Upper lobe of right lung (tissue), 1 donor: ENCODE measurements around the gene PUSL1. TPM values are rescaled to one million over a fixed set of nuclear protein-coding genes. Genes with fewer than 3 reads are reported as not detected.
A peak's percentile ranks its signal among the peaks of the same experiment; 100 is the strongest.

Experiments
- ATAC-seq: fragments of 200-7000 bp; cut with Tn5 transposase; one replicate; pipeline ENCODE4 v1.9.1; 2020; ENCODE audit warnings: mild to moderate bottlenecking, moderate library complexity
- DNase-seq: peaks from one replicate; pipeline ENCODE4 v3.0.0-alpha.2; 2020
- H3K27ac ChIP-seq: fragments of 200-600 bp; one replicate; pipeline ENCODE4 v1.8.0; 2022
- H3K27me3 ChIP-seq: fragments of 200-600 bp; one replicate; pipeline ENCODE4 v1.8.0; 2022; ENCODE audit warnings: mild to moderate bottlenecking
- H3K36me3 ChIP-seq: fragments of 200-600 bp; one replicate; pipeline ENCODE4 v1.8.0; 2022
- H3K4me1 ChIP-seq: fragments of 200-600 bp; one replicate; pipeline ENCODE4 v1.8.0; 2022
- H3K4me3 ChIP-seq: fragments of 200-600 bp; one replicate; pipeline ENCODE4 v1.8.0; 2022; ENCODE audit warnings: mild to moderate bottlenecking
- H3K9me3 ChIP-seq: fragments of 200-600 bp; one replicate; pipeline ENCODE4 v1.8.0; 2022
- intact Hi-C: fragments of 100-400 bp; cut with DNase I; formaldehyde crosslinking; loops from one replicate; pipeline ENCODE4 v1.11.0; 2022
- long read RNA-seq: library from polyadenylated mRNA; unstranded; transcript quantifications from one replicate; pipeline ENCODE4 v2.0.0, GENCODE V29; 2021
- total RNA-seq: library from RNA; stranded (reverse); fragmentation: NEBNext Ultra II Directional; extraction: Animal tissue kit (Norgen Biotek cat#: 25700); gene quantifications from one replicate; pipeline ENCODE4 v1.2.1, GENCODE V29; 2021
- TF ChIP-seq, protein P1 (sequence below): fragments of 200-600 bp; IDR thresholded peaks from one replicate; pipeline ENCODE4 v1.8.0; 2022; ENCODE audit warnings: antibody characterized with exemption
- donor health status: DM: no; HTN: yes; CAD: no; lungs with severe emphysema.

PUSL1 gene
- total RNA-seq: 14.2 TPM
- long read RNA-seq, transcript PUSL1-201 (8 exons, 1,287 nt): major isoform, 5 of 17 reads
- long read RNA-seq, partial matches to known transcripts: 6 of 17 reads
- long read RNA-seq, other reads (novel, unspliced or antisense): 6 of 17 reads

- peak; percentile 81 for ATAC-seq
- no peaks in the 10 kb centered on the region for H3K27me3 ChIP-seq
- peak within 1 kb of the TSS; percentile 92 for H3K4me3 ChIP-seq
- no peaks in the 10 kb centered on the region for H3K9me3 ChIP-seq
- intact Hi-C loops: no loop called here
- TF ChIP-seq, protein P1, sequence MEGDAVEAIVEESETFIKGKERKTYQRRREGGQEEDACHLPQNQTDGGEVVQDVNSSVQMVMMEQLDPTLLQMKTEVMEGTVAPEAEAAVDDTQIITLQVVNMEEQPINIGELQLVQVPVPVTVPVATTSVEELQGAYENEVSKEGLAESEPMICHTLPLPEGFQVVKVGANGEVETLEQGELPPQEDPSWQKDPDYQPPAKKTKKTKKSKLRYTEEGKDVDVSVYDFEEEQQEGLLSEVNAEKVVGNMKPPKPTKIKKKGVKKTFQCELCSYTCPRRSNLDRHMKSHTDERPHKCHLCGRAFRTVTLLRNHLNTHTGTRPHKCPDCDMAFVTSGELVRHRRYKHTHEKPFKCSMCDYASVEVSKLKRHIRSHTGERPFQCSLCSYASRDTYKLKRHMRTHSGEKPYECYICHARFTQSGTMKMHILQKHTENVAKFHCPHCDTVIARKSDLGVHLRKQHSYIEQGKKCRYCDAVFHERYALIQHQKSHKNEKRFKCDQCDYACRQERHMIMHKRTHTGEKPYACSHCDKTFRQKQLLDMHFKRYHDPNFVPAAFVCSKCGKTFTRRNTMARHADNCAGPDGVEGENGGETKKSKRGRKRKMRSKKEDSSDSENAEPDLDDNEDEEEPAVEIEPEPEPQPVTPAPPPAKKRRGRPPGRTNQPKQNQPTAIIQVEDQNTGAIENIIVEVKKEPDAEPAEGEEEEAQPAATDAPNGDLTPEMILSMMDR: peak; percentile 13
- peak; percentile 95 for DNase-seq
- peak within 1 kb of the TSS; percentile 91 for H3K27ac ChIP-seq
- peaks cover 41% of the 10 kb centered on the region for H3K4me1 ChIP-seq
- peaks cover 27% of the 10 kb centered on the region for H3K36me3 ChIP-seq
Observed at GRCh38 chr1:1307923-1308755, at the start of gene PUSL1, which contains the start of gene ACAP3. TSS of gene PUSL1 (plus strand) at chr1:1308597. CDS start at chr1:1308644, 47 bp downstream. TSS of gene ACAP3 (minus strand) at chr1:1307930. CDS start at chr1:1307815, 115 bp downstream.

- no peak for ATAC-seq
- Histone ChIP-seq H3K4me1 (peaks cover 9% of the 10 kb centered on the region), H3K9me3 (no peaks in the 10 kb centered on the region), H3K4me3 (no peak overlapping the region), H3K36me3 (peaks cover 77% of the 10 kb centered on the region), H3K27ac (no peak overlapping the region), H3K27me3 (no peaks in the 10 kb centered on the region)
- no peak for DNase-seq
- intact Hi-C loops: no loop called here
- TF ChIP-seq, protein P1: no peak
Observed at GRCh38 chr1:1259119-1259488, 49.3 kb upstream of the PUSL1 start.

GRCh38 chr1:1259540-1259939, 48.9 kb upstream of the PUSL1 start:
- DNase-seq: no peak
- H3K27ac ChIP-seq: no peak overlapping the region
- ATAC-seq: no peak
- H3K4me1 ChIP-seq: peaks cover 9% of the 10 kb centered on the region
- intact Hi-C loops: no loop called here
- no peaks in the 10 kb centered on the region for H3K27me3 ChIP-seq
- TF ChIP-seq, protein P1: no peak
- H3K36me3 ChIP-seq: peaks cover 75% of the 10 kb centered on the region
- no peaks in the 10 kb centered on the region for H3K9me3 ChIP-seq
- no peak overlapping the region for H3K4me3 ChIP-seq

- H3K36me3 ChIP-seq: peaks cover 69% of the 10 kb centered on the region
- H3K4me3 ChIP-seq: no peak overlapping the region
- TF ChIP-seq, protein P1: no peak
- intact Hi-C loops: no loop called here
- H3K27ac ChIP-seq: no peak overlapping the region
- ATAC-seq (no peak), DNase-seq (no peak)
- H3K4me1 ChIP-seq: peaks cover 9% of the 10 kb centered on the region
- no peaks in the 10 kb centered on the region for H3K9me3 ChIP-seq
- no peaks in the 10 kb centered on the region for H3K27me3 ChIP-seq
Observed at GRCh38 chr1:1259951-1260600, 48.3 kb upstream of the PUSL1 start.

- intact Hi-C loops: no loop called here
- DNase-seq: no peak
Observed at GRCh38 chr1:1260843-1261560, 47.4 kb upstream of the PUSL1 start.

More at GRCh38 chr1:1260843-1261560, 47.4 kb upstream of the PUSL1 start:
- no peaks in the 10 kb centered on the region for H3K9me3 ChIP-seq
- TF ChIP-seq, protein P1: no peak
- no peak overlapping the region for H3K4me3 ChIP-seq
- H3K27me3 ChIP-seq: no peaks in the 10 kb centered on the region
- peak overlapping the region; percentile 24 for H3K27ac ChIP-seq
- ATAC-seq: peak; percentile 9
- peaks cover 9% of the 10 kb centered on the region for H3K4me1 ChIP-seq
- H3K36me3 ChIP-seq: peaks cover 65% of the 10 kb centered on the region
